HG02938 (cell line): Measurements from ENCODE around the gene ANLN.
"Not testable (repeated sequence)": the region's sequence is repeated elsewhere in the genome, so short reads cannot be mapped to it uniquely, and the experiment has no call there.

Experiments used
- ATAC-seq: cut with Tn5 transposase; IDR thresholded peaks from one replicate; pipeline ENCODE4 v1.9.1; 2021; ENCODE audit warnings: mild to moderate bottlenecking, moderate library complexity; ENCODE audit not compliant: unreplicated experiment

Gene ANLN

GRCh38 chr7:36372156-36372555 lies 17.5 kb upstream of the ANLN start:
- ATAC-seq, result no peak

GRCh38 chr7:36378555-36378954 lies 11.1 kb upstream of the ANLN start:
- not testable (repeated sequence) for ATAC-seq

GRCh38 chr7:36379831-36380504 lies 9.7 kb upstream of the ANLN start:
- no peak for ATAC-seq

GRCh38 chr7:36381056-36381455 lies 8.6 kb upstream of the ANLN start:
- ATAC-seq, result no peak

GRCh38 chr7:36383284-36383683 lies 6.4 kb upstream of the ANLN start:
- ATAC-seq, result not testable (repeated sequence)

GRCh38 chr7:36385646-36386045 lies 4.0 kb upstream of the ANLN start:
- ATAC-seq, result not testable (repeated sequence)

GRCh38 chr7:36387435-36388231 lies 2.0 kb upstream of the ANLN start:
- no peak for ATAC-seq

- no peak for ATAC-seq
These were observed 1.2 kb upstream of the ANLN start for GRCh38 chr7:36388423-36388822.

GRCh38 chr7:36390199-36391090 lies 783 bp downstream of the ANLN start:
- ATAC-seq, result peak; percentile 25

GRCh38 chr7:36391436-36392198 lies 2.0 kb downstream of the ANLN start:
- ATAC-seq, result peak; percentile 71

GRCh38 chr7:36393826-36394225 lies 4.2 kb downstream of the ANLN start:
- ATAC-seq, result no peak

GRCh38 chr7:36395171-36395894 lies 5.7 kb downstream of the ANLN start:
- ATAC-seq, result no peak

- no peak for ATAC-seq
These were observed 6.5 kb downstream of the ANLN start for GRCh38 chr7:36396150-36396549.

GRCh38 chr7:36400036-36400435 lies 10.4 kb downstream of the ANLN start:
- ATAC-seq, result no peak

- ATAC-seq, result no peak
These were observed 10.9 kb downstream of the ANLN start for GRCh38 chr7:36400606-36401005.

GRCh38 chr7:36403452-36403851 lies 13.8 kb downstream of the ANLN start:
- ATAC-seq, result no peak

GRCh38 chr7:36404639-36405408 lies 15.2 kb downstream of the ANLN start:
- ATAC-seq, result no peak

- no peak for ATAC-seq
These were observed 15.7 kb downstream of the ANLN start for GRCh38 chr7:36405409-36405803.

GRCh38 chr7:36406156-36406555 lies 16.5 kb downstream of the ANLN start:
- ATAC-seq, result no peak
